Fibroblast of pulmonary artery (primary cell): ENCODE results near the gene APOF.
"Not testable (repeated sequence)": the region's sequence is repeated elsewhere in the genome, so short reads cannot be mapped to it uniquely, and the experiment has no call there.

Experiments used
- DNase-seq: peaks from one replicate; pipeline ENCODE4 v3.0.0-alpha.2; 2010; ENCODE audit warnings: low read depth
- H3K4me3 ChIP-seq: replicated peaks from 2 replicates; pipeline ENCODE4 v1.5.1; 2011; ENCODE audit warnings: low read depth, mild to moderate bottlenecking, control low read depth, low read length, moderate library complexity
- TF ChIP-seq, protein P1 (sequence below): IDR thresholded peaks from 2 replicates; pipeline ENCODE4 v1.5.1; 2011; ENCODE audit warnings: mild to moderate bottlenecking, control low read depth, low read length, inconsistent platforms; ENCODE audit errors: missing control alignments

The APOF gene

GRCh38 chr12:56362130-56363059, at the start of gene APOF:
Gene APOF (minus strand): TSS chr12:56362857. CDS start chr12:56362745, 112 bp downstream.
- no peak for DNase-seq
- TF ChIP-seq, protein P1, sequence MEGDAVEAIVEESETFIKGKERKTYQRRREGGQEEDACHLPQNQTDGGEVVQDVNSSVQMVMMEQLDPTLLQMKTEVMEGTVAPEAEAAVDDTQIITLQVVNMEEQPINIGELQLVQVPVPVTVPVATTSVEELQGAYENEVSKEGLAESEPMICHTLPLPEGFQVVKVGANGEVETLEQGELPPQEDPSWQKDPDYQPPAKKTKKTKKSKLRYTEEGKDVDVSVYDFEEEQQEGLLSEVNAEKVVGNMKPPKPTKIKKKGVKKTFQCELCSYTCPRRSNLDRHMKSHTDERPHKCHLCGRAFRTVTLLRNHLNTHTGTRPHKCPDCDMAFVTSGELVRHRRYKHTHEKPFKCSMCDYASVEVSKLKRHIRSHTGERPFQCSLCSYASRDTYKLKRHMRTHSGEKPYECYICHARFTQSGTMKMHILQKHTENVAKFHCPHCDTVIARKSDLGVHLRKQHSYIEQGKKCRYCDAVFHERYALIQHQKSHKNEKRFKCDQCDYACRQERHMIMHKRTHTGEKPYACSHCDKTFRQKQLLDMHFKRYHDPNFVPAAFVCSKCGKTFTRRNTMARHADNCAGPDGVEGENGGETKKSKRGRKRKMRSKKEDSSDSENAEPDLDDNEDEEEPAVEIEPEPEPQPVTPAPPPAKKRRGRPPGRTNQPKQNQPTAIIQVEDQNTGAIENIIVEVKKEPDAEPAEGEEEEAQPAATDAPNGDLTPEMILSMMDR: no peak
- no peak within 1 kb of the TSS for H3K4me3 ChIP-seq

DNA sequence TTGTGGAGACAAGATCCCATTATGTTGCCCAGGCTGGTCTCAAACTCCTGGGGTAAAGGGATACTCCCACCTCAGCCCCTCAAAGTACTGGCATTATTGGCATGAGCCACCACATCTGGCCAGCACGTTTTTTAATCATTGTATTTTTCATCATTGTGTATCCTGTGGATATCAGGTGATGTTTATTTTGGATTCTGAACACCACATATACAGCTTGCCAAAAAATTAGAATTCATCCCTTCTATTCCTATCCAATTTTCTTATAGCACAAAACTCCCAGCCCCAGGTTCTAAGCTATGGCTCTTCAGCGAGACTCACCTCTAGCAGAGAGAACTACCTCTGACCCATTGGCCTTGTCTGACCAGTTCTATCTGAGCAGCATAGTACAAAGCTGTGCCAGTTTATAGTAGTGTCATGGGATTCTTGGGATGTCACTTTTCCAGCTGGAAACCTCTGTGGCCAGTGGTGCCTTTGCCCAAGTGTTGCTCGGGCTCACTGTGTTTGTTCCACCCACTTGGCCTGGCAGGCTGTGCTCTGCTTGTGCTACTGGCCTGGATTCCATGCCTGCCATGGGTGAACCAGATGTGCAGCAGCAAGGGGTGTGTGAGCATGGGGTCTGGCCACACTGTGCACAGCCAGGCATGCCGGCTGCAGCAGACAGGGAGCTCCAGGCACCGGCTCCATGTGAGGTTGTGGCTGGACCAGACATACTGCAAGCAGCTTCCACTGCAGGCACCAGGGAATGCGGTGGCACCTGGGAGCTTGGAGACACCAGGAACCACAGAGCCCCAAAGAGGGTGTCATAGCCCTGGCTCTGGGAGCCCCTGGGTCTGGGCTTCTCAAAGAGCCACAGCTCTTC, 49.4 kb upstream of the APOF start:
- DNase-seq: no peak
- TF ChIP-seq, protein P1: no peak
- H3K4me3 ChIP-seq: no peak overlapping the region

DNA sequence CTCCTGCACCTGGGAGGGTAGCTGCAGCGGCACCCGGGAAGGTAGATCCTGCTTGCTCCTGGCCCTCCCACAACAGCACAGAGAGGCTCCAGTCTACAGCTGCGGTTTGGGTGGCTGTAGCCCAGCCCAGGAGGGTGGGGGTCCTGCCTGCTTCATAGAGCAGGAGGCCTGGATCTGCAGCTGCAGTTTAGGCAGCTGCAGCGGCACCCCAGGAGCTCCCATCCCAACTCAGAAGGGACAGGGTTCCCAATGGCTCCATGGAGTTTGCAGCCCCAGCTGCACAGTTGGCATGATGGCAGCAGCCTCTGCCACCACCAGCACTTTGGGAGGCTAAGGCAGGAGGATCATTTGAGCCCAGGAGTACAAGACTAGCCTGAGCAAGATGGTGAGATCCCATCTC, 48.1 kb upstream of the APOF start:
- TF ChIP-seq, protein P1: no peak
- H3K4me3 ChIP-seq: no peak overlapping the region
- no peak for DNase-seq

- no peak for DNase-seq
- TF ChIP-seq, protein P1: no peak
- no peak overlapping the region for H3K4me3 ChIP-seq
Measured at GRCh38 chr12:56408799-56409417, 46.3 kb upstream of the APOF start.

GRCh38 chr12:56404227-56404626, 41.6 kb upstream of the APOF start:
- not testable (repeated sequence) for H3K4me3 ChIP-seq, DNase-seq

- DNase-seq, H3K4me3 ChIP-seq: not testable (repeated sequence)
Measured at GRCh38 chr12:56401612-56402011, 39.0 kb upstream of the APOF start.

- H3K4me3 ChIP-seq, DNase-seq: not testable (repeated sequence)
Measured at GRCh38 chr12:56401125-56401524, 38.5 kb upstream of the APOF start.

- not testable (repeated sequence) for H3K4me3 ChIP-seq, DNase-seq
Measured at GRCh38 chr12:56399466-56399865, 36.8 kb upstream of the APOF start.
